Spleen (tissue), 7 donors: Measurements from ENCODE around the gene DUSP15.

ENCODE experiments used
- POLR2A ChIP-seq, 3 donors: fragments of 450-650 bp; IDR thresholded peaks; one replicate each; pipeline ENCODE4 v1.5.1; 2017; ENCODE audit warnings: antibody characterized with exemption in 3 of 3, mild to moderate bottlenecking in 1 of 3
- POLR2AphosphoS5 ChIP-seq, 3 donors: sonication (generic); formaldehyde crosslinking; IDR thresholded peaks; one replicate each; pipeline ENCODE4 v1.5.1; 2017; ENCODE audit warnings: antibody characterized with exemption in 3 of 3
- TF ChIP-seq, protein P1 (sequence below), 11 experiments: fragments of 200-600 bp in 7 of 11; fragments of 450-650 bp in 4 of 11; sonication (generic) in 4 of 11; IDR thresholded peaks in 8 of 11; conservative IDR thresholded peaks in 3 of 11; 1 replicate in 7 of 11; 2 replicates in 4 of 11; pipeline versions ENCODE4 v1.4.0 to v1.8.0; 2016 to 2021; ENCODE audit warnings: antibody characterized with exemption in 11 of 11, inconsistent platforms in 4 of 11, mild to moderate bottlenecking in 1 of 11
- donor health status: DM: no; HTN: no; CAD: no; lungs with moderate emphysema.
- donor health status: DM: no; HTN: no; CAD: no.
- donor health status: DM: no; HTN: no; CAD: no.

- TF ChIP-seq POLR2AphosphoS5 (IDR thresholded peaks at IDR 0.05) (no peak), POLR2A (IDR thresholded peaks at IDR 0.05) (no peak)
- TF ChIP-seq, protein P1, sequence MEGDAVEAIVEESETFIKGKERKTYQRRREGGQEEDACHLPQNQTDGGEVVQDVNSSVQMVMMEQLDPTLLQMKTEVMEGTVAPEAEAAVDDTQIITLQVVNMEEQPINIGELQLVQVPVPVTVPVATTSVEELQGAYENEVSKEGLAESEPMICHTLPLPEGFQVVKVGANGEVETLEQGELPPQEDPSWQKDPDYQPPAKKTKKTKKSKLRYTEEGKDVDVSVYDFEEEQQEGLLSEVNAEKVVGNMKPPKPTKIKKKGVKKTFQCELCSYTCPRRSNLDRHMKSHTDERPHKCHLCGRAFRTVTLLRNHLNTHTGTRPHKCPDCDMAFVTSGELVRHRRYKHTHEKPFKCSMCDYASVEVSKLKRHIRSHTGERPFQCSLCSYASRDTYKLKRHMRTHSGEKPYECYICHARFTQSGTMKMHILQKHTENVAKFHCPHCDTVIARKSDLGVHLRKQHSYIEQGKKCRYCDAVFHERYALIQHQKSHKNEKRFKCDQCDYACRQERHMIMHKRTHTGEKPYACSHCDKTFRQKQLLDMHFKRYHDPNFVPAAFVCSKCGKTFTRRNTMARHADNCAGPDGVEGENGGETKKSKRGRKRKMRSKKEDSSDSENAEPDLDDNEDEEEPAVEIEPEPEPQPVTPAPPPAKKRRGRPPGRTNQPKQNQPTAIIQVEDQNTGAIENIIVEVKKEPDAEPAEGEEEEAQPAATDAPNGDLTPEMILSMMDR (IDR thresholded peaks at IDR 0.05 in 8 of 11, conservative IDR thresholded peaks at IDR 0.05 in 3 of 11) = no peak
Observed at GRCh38 chr20:31851240-31851955, 18.9 kb downstream of the DUSP15 start.
